ENCODE measurements around the gene RADX.

The RADX gene

DNA sequence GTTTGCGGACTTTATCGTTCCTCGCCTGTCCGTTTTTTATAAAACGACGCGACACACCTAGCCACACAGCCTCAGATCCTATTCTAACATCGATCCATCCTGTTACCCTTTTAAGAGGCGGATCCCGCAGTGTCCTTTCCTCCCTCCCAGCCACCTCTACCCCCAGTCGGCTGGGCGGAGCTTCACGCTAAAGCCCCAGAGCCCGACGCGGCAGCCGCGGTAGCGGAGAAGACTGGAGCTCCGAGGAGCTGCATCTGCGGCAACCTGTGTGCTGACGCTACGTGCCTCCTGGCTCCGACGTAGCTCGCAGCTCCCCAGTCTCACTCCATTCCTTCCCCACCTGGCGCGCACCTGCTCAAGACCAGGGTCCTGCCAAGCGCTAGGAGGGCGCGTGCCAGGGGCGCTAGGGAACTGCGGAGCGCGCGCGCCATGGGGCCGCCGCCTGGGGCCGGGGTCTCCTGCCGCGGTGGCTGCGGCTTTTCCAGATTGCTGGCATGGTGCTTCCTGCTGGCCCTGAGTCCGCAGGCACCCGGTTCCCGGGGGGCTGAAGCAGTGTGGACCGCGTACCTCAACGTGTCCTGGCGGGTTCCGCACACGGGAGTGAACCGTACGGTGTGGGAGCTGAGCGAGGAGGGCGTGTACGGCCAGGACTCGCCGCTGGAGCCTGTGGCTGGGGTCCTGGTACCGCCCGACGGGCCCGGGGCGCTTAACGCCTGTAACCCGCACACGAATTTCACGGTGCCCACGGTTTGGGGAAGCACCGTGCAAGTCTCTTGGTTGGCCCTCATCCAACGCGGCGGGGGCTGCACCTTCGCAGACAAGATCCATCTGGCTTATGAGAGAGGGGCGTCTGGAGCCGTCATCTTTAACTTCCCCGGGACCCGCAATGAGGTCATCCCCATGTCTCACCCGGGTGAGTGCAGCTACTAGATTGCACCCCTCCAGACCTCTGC lies 115.0 kb downstream of the RADX start, which contains the start of gene RNF128:
Gene RNF128 (plus strand): TSS at position 217 of the 953 bp plus-strand sequence. CDS start 213 bp downstream, at position 430.
- TF ChIP-seq, protein P1, sequence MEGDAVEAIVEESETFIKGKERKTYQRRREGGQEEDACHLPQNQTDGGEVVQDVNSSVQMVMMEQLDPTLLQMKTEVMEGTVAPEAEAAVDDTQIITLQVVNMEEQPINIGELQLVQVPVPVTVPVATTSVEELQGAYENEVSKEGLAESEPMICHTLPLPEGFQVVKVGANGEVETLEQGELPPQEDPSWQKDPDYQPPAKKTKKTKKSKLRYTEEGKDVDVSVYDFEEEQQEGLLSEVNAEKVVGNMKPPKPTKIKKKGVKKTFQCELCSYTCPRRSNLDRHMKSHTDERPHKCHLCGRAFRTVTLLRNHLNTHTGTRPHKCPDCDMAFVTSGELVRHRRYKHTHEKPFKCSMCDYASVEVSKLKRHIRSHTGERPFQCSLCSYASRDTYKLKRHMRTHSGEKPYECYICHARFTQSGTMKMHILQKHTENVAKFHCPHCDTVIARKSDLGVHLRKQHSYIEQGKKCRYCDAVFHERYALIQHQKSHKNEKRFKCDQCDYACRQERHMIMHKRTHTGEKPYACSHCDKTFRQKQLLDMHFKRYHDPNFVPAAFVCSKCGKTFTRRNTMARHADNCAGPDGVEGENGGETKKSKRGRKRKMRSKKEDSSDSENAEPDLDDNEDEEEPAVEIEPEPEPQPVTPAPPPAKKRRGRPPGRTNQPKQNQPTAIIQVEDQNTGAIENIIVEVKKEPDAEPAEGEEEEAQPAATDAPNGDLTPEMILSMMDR (conservative IDR thresholded peaks at IDR 0.05; ENCODE audit: low read depth, low read length) = no peak
- DNase-seq (ENCODE audit: low read depth) = peak; percentile 19
- H3K4me3 ChIP-seq (ENCODE audit: low read depth, low read length) = peak within 1 kb of the TSS; percentile 54

DNA sequence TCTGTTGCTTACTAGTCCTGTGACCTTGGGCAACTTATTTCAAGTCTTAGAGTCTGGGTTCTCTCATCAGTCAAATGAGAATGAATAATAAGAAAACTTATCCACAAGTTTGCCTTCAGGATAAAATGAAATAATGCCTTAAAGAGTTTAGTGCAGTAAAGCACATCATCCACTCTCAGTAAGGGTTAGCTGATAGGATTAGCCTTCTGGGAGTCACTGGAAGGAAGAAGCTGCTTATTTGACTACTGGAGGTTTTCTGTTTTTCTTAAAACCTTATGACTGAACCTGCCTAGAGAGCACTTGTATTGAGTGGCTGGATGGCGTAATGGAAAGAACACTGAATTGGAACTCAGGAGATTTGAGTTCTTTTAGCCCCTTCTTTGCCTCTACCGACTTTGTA lies 116.6 kb downstream of the RADX start:
- H3K4me3 ChIP-seq (ENCODE audit: low read depth, low read length) = no peak overlapping the region
- DNase-seq (ENCODE audit: low read depth) = no peak
- TF ChIP-seq, protein P1 (conservative IDR thresholded peaks at IDR 0.05; ENCODE audit: low read depth, low read length) = no peak

Measured in choroid plexus epithelial cell (primary cell).